Measurements from ENCODE around the gene TUBG2.
"Not testable (repeated sequence)": the region's sequence is repeated elsewhere in the genome, so short reads cannot be mapped to it uniquely, and the experiment has no call there.

TUBG2 gene

DNA sequence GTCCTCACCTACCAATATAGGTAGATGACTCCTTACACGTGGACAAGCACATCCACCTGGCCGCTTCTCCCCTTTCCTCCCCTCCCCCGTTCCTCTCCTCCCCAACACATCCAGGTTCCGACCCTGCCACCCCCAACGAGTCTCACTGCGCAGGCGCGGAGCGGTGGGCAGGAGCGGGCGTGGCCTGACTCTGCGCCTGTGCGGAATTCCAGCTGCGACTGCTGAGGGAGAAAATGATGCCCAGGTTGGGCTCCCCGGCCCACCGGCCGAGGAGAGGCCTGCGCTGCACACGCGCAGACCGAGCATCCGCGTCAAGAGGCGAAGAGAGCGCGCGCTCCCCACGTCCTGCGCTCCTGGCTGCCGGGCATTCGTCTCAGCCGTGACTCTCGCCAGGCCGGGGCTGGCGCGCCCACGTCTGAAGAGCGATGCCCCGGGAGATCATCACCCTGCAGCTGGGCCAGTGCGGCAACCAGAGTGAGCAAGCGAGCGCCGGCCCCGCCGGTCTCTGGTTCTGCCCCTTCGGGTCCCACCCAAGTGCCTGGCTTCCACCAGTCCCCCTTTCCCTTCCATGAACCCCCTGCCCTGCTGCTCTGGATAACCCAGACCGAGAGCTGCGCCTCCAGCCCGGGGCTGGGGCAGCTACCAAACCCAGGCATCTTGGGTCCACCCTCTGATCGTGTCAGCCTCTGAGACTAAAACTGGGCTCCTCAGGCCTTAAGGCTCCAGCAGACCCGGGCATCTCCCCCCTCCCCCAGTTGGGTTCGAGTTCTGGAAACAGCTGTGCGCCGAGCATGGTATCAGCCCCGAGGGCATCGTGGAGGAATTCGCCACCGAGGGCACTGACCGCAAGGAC is at the start of gene TUBG2:
TSS of gene TUBG2 (plus strand) at position 206 of the 853 bp plus-strand sequence. CDS start at position 426, 220 bp downstream.
- peak; percentile 71 for DNase-seq

GRCh38 chr17:42609814-42610801 is 49.0 kb upstream of the TUBG2 start:
- peak; percentile 2 for DNase-seq

DNA sequence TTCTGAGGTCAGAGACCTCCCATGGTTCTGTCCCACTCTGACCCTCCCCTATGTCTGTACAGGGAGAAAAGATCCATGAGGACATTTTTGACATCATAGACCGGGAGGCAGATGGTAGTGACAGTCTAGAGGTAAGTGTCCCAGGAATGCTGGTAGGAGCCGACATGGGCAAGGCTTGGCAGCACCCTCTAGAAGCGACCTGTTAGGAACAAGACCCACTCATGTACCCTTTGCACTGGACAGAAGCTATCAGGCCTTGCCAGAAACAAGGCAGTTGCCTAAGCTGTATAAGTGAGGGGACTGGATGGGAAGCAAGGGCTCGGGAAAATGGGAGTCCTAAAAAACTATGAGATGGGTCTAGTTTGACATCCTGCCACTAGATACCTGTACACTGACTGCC is 47.1 kb upstream of the TUBG2 start:
- no peak for DNase-seq

DNA sequence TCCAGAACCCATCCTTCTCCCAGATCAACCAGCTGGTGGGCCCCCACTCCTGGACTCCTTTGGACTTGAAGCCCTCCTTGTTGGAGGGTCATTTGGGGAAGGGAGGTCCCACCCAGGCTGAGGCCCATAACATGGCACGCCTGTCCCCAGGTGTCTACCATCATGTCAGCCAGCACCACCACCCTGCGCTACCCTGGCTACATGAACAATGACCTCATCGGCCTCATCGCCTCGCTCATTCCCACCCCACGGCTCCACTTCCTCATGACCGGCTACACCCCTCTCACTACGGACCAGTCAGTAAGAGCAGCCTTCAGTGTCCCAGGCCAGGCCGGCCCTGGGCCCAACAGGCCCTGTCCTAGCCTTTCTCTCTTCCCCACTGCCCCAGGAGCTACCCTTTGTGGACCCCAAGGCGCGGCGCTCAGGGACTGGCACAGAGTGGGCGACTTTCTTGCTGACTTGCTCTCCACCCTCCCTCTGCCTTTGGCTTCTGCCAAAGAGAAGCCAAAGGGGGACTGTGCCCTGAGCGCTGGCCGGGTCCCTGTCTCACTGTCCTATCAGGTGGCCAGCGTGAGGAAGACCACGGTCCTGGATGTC is 45.3 kb upstream of the TUBG2 start:
- DNase-seq, result no peak

DNA sequence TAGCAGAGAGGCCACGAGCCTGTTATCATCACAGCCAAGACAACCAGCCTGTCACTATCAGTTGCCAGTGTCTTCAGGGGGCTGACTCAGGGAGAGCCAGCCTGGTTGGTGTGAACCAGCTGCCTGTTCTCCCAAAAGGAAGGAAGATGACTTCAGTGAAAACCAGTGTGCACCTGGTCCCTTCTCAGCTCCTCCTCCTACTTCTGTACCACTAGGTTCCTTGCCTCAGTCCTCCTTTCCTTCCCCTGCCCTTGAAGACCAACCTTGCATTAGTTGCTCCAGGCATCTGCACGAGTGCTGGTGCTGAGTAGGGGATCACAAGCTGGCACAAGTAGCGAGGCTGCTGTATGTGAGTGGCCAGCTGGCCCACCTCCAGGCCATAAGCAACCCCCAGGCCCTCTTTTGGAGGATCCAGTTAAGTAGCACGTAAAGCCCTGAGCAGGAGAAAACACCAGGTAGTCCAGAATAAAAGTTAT is 41.1 kb upstream of the TUBG2 start:
- no peak for DNase-seq

- no peak for DNase-seq
Measured at GRCh38 chr17:42618442-42619150, 40.5 kb upstream of the TUBG2 start.

GRCh38 chr17:42621987-42622386 is 37.1 kb upstream of the TUBG2 start:
- DNase-seq, result not testable (repeated sequence)

- no peak for DNase-seq
Measured at GRCh38 chr17:42623271-42623670, 35.8 kb upstream of the TUBG2 start.

- DNase-seq, result no peak
Measured at GRCh38 chr17:42623732-42624596, 35.1 kb upstream of the TUBG2 start.

GRCh38 chr17:42627032-42627764 is 31.9 kb upstream of the TUBG2 start:
- not testable (repeated sequence) for DNase-seq

DNA sequence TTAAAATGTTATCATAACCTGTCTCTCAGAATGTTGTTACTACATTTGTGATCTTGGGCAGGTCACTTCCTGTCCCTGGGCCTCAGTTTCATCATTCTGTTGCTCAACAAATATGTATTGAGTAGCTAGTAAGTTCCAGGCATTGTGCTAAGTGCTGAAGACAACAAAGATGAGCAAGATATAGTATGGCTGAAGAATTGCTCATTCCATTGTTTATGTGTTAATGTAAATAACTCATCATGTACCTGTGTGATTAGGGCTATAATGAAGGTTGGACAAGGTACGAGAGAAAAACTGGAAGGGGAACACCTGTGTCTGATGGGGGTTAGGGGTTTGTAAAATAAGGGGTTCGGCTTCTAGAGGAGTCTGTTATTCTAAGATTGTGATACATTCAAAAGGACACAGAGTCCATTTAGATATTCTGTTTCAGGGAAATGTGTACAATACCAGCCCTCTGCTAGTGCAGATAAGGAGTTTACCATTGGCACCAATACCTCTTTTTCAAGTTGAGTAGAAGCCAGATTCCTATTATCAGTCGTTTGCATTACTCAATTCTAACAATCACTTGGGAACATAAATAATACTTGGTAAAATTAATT is 29.6 kb upstream of the TUBG2 start:
- peak; percentile 59 for DNase-seq

GRCh38 chr17:42632949-42633444 is 26.1 kb upstream of the TUBG2 start:
- DNase-seq, result no peak

DNA sequence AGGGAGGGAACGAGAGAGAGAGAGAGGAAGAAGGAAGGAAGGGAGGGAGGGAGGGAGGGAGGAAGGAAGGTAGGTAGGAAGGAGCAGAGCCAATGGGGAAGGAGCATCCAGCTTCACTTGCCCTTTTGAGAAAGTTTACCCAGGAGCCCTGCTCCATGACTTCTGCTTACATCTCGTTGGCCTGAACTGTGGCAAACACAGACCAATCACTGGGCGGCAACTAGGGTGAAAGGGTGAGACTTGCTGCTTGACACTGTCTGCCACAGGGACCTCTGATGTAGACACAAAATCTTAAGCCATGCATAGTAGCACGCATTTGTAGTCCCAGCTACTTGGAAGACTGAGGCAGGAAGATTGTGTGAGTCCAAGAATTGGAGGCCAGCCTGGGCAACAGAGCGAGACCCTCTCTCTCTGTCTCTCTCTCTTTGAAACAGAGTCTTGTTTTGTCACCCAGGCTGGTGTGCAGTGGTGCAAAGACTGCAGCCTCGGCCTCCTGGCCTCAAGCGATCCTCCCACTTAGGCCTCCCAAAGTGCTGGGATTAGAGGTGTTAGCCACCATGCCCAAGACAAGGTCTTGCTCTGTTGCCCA is 19.5 kb upstream of the TUBG2 start:
- no peak for DNase-seq

DNA sequence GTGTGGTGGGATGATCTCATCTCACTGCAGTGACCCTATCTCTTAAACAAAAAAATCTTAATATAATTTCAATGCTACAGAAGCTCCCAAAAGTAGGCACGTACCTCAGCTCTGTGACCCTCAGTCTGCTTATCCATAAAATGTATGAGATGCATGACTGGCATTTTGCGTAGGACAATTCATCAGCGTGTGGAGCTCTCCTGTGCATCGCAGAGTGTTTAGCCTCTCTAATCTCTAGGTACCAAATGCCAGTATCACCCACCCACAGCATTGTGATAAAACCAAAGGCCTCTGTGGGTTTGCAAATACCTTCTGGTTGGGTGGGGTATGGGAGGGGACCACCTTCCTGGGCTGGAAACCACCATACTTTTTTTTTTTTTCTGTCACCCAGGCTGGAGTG is 19.0 kb upstream of the TUBG2 start:
- no peak for DNase-seq

DNA sequence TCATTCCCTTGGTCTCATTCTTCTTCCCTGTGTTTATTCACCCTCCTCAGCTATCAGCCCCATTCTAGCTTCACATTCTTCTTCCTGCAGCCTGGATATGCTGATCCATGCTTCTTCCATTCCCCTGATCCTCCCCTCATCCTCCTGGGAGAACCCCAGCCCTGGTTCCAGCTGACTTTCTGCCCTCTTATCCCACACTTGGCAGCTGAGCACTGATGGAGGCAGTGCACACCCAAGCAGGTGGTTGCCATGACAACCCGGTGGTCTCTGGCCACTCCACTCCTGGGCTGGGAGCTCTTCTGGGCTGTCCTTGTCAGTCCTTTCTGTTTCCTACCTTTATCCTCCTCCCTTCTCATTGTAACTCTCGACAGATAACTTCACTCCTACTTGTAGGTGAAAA is 16.7 kb upstream of the TUBG2 start:
- no peak for DNase-seq

DNA sequence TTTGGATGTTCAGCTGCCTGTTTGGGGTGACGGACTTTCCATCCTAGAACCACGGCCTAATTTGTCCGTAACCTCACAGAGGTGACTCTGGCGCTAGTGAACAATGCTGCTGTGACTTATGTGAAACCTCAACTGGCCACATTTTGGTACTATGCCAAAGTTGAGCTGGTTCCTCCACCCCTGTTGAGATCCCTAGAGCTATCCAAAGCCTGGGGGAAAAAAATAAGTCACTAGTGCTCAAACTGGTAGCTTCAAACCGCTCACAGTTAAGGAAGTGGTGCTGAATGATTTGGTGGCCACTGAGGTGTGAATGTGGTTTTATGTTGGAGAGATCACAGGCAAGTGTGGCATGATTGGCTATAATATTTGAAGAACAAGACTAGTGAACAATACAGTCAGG is 11.3 kb upstream of the TUBG2 start:
- no peak for DNase-seq

DNA sequence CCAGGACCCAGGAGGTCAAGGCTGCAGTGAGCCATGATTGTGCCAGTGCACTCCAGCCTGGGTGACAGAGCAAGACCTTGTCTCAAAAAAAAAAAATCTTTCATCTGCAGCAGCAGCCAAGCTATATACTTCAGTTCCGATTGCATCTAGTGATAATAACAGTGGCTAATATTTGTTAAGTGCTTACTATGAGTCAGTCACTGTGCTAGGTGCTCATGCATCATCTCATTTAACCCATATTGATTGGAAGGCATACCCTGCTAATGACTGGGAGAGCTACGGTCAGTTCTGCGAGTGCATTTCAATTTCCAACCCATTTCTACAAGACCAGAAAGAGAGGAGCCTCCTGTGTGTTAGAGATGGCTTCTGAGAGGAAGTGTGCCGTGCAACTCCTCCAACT is 7.7 kb upstream of the TUBG2 start:
- DNase-seq, result no peak

GRCh38 chr17:42653179-42654124 is 5.6 kb upstream of the TUBG2 start:
- no peak for DNase-seq

Measured in inflammatory macrophage treated with lipopolysaccharide for 4 hours (primary cell).